ENCODE results near the gene ZBED5. TPM values are rescaled to one million over a fixed set of nuclear protein-coding genes. Genes with fewer than 3 reads are reported as not detected.

Gene ZBED5
- total RNA-seq, 1 donor = 31.1 TPM

GRCh38 chr11:10807493-10808234, 50.2 kb downstream of the ZBED5 start:
- H3K4me3 ChIP-seq (ENCODE audit: low read depth, low read length) = peak overlapping the region; percentile 96
- peak; percentile 68 for DNase-seq (ENCODE audit: low read depth)
- no peak for TF ChIP-seq CTCF (IDR thresholded peaks at IDR 0.05; ENCODE audit: insufficient read depth, low read depth, low read length)

- peak overlapping the region; percentile 96 for H3K4me3 ChIP-seq (ENCODE audit: low read depth, low read length)
- no peak for TF ChIP-seq CTCF (IDR thresholded peaks at IDR 0.05; ENCODE audit: insufficient read depth, low read depth, low read length)
- no peak for DNase-seq (ENCODE audit: low read depth)
Observed at GRCh38 chr11:10806206-10806605, 51.6 kb downstream of the ZBED5 start.

GRCh38 chr11:10805741-10806140, 52.1 kb downstream of the ZBED5 start:
- no peak overlapping the region for H3K4me3 ChIP-seq (ENCODE audit: low read depth, low read length)
- TF ChIP-seq CTCF (IDR thresholded peaks at IDR 0.05; ENCODE audit: insufficient read depth, low read depth, low read length) = no peak
- no peak for DNase-seq (ENCODE audit: low read depth)

- H3K4me3 ChIP-seq (ENCODE audit: low read depth, low read length) = no peak overlapping the region
- no peak for TF ChIP-seq CTCF (IDR thresholded peaks at IDR 0.05; ENCODE audit: insufficient read depth, low read depth, low read length)
Observed at GRCh38 chr11:10803676-10804075, 54.2 kb downstream of the ZBED5 start.

More at GRCh38 chr11:10803676-10804075, 54.2 kb downstream of the ZBED5 start:
- no peak for DNase-seq (ENCODE audit: low read depth)

Other genes starting within 250 kb of the ZBED5 start
- 66.0 and 89.4 TPM in 2 replicates for gene IRAG1, start 164.3 kb downstream of the ZBED5 start, total RNA-seq
- gene CTR9, start 106.8 kb downstream of the ZBED5 start, total RNA-seq = 20.6 and 36.7 TPM in 2 replicates
- 898 and 1,093 TPM in 2 replicates for gene EIF4G2, start 49.1 kb downstream of the ZBED5 start, total RNA-seq

All from fibroblast of villous mesenchyme (primary cell).